Inflammatory macrophage treated with lipopolysaccharide for 4 hours (primary cell): Measurements from ENCODE around the gene PSD4.
A peak's percentile ranks its signal among the peaks of the same experiment; 100 is the strongest.

ENCODE experiments used
- DNase-seq: peaks from one replicate; pipeline ENCODE4 v3.0.0-alpha.2; 2020

Gene PSD4

GRCh38 chr2:113144259-113144658 is 29.5 kb upstream of the PSD4 start:
- DNase-seq = no peak

GRCh38 chr2:113148606-113149552 is 24.9 kb upstream of the PSD4 start:
- DNase-seq = no peak

- no peak for DNase-seq
These were observed 24.1 kb upstream of the PSD4 start for GRCh38 chr2:113149553-113150257.

- no peak for DNase-seq
These were observed 23.5 kb upstream of the PSD4 start for GRCh38 chr2:113150258-113150601.

- DNase-seq = no peak
These were observed 18.4 kb upstream of the PSD4 start for GRCh38 chr2:113155331-113155730.

- DNase-seq = no peak
These were observed 17.3 kb upstream of the PSD4 start for GRCh38 chr2:113156278-113157117.

- DNase-seq = no peak
These were observed 16.5 kb upstream of the PSD4 start for GRCh38 chr2:113157118-113157896.

GRCh38 chr2:113157897-113158753 is 15.6 kb upstream of the PSD4 start:
- no peak for DNase-seq

GRCh38 chr2:113158884-113159553 is 14.8 kb upstream of the PSD4 start:
- DNase-seq = no peak

- DNase-seq = no peak
These were observed 13.5 kb upstream of the PSD4 start for GRCh38 chr2:113160248-113160647.

GRCh38 chr2:113160962-113161361 is 12.8 kb upstream of the PSD4 start:
- no peak for DNase-seq

GRCh38 chr2:113162173-113162572 is 11.6 kb upstream of the PSD4 start:
- DNase-seq = no peak

GRCh38 chr2:113162869-113163268 is 10.9 kb upstream of the PSD4 start:
- DNase-seq = no peak

- DNase-seq = no peak
These were observed 9.4 kb upstream of the PSD4 start for GRCh38 chr2:113164215-113164929.

GRCh38 chr2:113164930-113165585 is 8.7 kb upstream of the PSD4 start:
- DNase-seq = no peak

GRCh38 chr2:113166187-113166645 is 7.6 kb upstream of the PSD4 start:
- DNase-seq = no peak

GRCh38 chr2:113167115-113167932 is 6.4 kb upstream of the PSD4 start:
- DNase-seq = peak; percentile 89

GRCh38 chr2:113167962-113168340 is 5.8 kb upstream of the PSD4 start:
- no peak for DNase-seq
